Measurements from ENCODE around the gene CARM1. TPM values are rescaled to one million over a fixed set of nuclear protein-coding genes. Genes with fewer than 3 reads are reported as not detected.

Gene CARM1
- total and polyA plus RNA-seq, 7 donors: 59.1 to 110 (median 94.7) TPM

DNA sequence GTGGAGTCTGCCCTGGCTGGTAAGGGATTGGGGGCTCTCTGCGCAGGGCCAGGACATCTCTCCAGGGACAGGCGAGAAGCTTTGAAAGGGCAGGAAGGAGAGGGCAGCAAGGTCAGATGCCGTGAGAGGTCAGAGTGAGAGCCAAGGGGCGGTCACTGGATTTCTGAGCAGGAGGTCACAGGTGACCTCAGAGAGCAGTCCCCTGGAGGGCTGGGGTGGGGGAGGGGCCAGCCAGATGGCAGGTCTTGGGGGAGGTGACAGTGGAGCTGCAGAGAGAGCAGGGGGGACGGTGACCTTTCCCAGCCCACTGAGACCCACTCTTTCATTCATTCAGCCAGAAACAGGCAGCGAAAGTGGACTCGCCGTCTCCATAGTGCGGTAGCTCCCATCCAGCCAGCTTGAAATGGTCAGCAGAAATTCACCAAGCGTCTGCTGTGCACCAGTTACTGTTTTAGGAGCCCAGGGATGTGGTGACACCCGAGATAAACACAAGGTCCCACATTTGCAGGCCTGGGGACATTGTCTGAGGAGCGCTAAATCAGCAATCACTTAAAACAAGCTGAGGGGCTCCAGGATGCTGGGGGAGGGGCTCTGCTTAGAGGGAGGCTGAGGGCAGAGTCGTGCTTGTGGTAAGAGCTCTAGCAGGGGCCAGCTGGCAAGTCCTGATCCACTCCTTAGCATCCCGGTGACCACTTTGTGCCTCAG lies 10.2 kb downstream of the CARM1 start:
- intact Hi-C loops (cut with DNase I): no loop called here
- WGBS, 3 donors: 27 to 31% (median 30%) methylated on average over 14 of the region's 14 CpGs
- Histone ChIP-seq H3K4me1 (peaks cover 81% of the 10 kb centered on the region), H3K9me3 (no peaks in the 10 kb centered on the region), H3K36me3 (ENCODE audit: insufficient read depth in 1 of 2, low read depth in 1 of 2) (no peaks in the 10 kb centered on the region), H3K27ac (peak overlapping the region; percentile 96), H3K27me3 (ENCODE audit: insufficient read depth in 3 of 3, low read length in 2 of 3) (no peaks in the 10 kb centered on the region), H3K4me3 (no peak overlapping the region)
- TF ChIP-seq CTCF (IDR thresholded peaks at IDR 0.05): no peak
- peak in 2 of 4 donors; percentile 8 for ATAC-seq
- DNase-seq: no peak

GRCh38 chr19:10882108-10882457 lies 10.7 kb downstream of the CARM1 start:
- WGBS, 3 donors: 24 to 32% (median 27%) methylated on average over 9 of the region's 9 CpGs
- peak overlapping the region; percentile 96 for H3K27ac ChIP-seq

GRCh38 chr19:10884274-10884673 lies 12.9 kb downstream of the CARM1 start:
- intact Hi-C loops (cut with DNase I): no loop called here
- H3K27ac ChIP-seq: peak overlapping the region; percentile 71
- H3K9me3 ChIP-seq: no peaks in the 10 kb centered on the region
- H3K4me1 ChIP-seq: peaks cover 78% of the 10 kb centered on the region
- H3K27me3 ChIP-seq (ENCODE audit: insufficient read depth in 3 of 3, low read length in 2 of 3): no peaks in the 10 kb centered on the region
- no peaks in the 10 kb centered on the region for H3K36me3 ChIP-seq (ENCODE audit: insufficient read depth in 1 of 2, low read depth in 1 of 2)
- TF ChIP-seq CTCF (IDR thresholded peaks at IDR 0.05): no peak
- no peak overlapping the region for H3K4me3 ChIP-seq
- WGBS, 3 donors: 44 to 52% (median 47%) methylated on average over 2 of the region's 2 CpGs
- DNase-seq (no peak), ATAC-seq (peak; percentile 53 to 73 (median 70))

More at GRCh38 chr19:10882108-10882457, 10.7 kb downstream of the CARM1 start:
- no peak for TF ChIP-seq CTCF (IDR thresholded peaks at IDR 0.05)
- H3K4me3 ChIP-seq: peak overlapping the region; percentile 5
- peaks cover 81% of the 10 kb centered on the region for H3K4me1 ChIP-seq
- no peaks in the 10 kb centered on the region for H3K36me3 ChIP-seq (ENCODE audit: insufficient read depth in 1 of 2, low read depth in 1 of 2)
- H3K27me3 ChIP-seq (ENCODE audit: insufficient read depth in 3 of 3, low read length in 2 of 3): no peaks in the 10 kb centered on the region
- H3K9me3 ChIP-seq: no peaks in the 10 kb centered on the region
- DNase-seq: peak in 1 of 2 donors; percentile 68
- intact Hi-C loops (cut with DNase I): no loop called here
- peak; percentile 66 to 79 (median 67) for ATAC-seq

DNA sequence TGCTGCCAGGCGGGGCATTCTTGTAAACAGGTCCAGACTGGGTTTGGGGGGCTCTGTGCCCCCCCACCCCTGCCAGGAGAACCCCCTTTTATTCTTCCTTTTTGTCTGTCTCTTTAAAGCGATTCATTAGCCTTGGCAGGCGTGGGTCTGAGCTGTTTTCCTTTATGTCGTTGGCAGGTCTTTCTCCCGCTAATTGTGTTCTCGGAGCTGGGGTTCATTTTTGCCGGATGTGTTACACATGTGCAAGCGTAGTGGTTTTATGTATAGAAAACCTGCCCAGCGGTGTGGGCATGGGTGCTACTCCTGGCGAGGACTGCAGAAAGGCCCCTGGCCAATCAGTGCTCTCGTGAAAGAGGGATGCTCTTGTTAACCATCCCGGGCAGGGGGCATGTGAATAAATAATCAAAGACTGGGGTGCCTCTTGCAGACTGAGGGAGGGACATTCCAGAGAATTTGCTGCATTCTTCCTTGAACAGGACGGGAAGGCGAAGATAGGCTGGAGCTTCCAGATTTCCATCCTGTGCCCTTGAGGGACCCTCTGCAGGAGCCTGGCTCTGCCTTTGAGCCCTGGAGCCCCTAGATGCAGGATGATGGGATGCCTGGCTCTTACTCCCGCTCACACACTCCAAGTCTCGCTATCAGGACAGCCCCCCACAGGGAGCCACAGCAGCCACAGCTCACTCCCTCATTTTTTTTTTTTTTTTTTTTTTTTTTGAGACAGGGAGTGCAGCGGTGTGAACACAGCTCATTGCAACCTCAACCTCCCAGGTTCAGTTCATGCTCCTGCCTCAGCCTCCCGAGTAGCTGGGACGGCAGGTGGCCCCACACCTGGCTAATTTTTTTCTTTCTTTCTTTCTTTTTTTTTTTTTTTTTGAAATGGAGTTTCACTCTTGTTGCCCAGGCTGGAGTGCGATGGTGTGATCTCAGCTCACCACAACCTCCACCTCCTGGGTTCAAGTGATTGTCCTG lies 14.1 kb downstream of the CARM1 start:
- intact Hi-C loops (cut with DNase I): no loop called here
- Histone ChIP-seq H3K4me1 (peaks cover 69% of the 10 kb centered on the region), H3K27me3 (ENCODE audit: insufficient read depth in 3 of 3, low read length in 2 of 3) (no peaks in the 10 kb centered on the region), H3K27ac (peak overlapping the region; percentile 71), H3K9me3 (no peaks in the 10 kb centered on the region), H3K4me3 (no peak overlapping the region), H3K36me3 (ENCODE audit: insufficient read depth in 1 of 2, low read depth in 1 of 2) (no peaks in the 10 kb centered on the region)
- TF ChIP-seq CTCF (IDR thresholded peaks at IDR 0.05): no peak
- DNase-seq: no peak
- no peak for ATAC-seq
- 58 to 69% (median 66%) methylated on average over 19 to 20 of the region's 20 CpGs for WGBS, 3 donors
